ENCODE data around the gene GRM4. TPM values are rescaled to one million over a fixed set of nuclear protein-coding genes. Genes with fewer than 3 reads are reported as not detected.

Gene GRM4
- total and polyA plus RNA-seq, 9 of the 15 experiments (the other 6 are each of a cell fraction or from before 2014, with no cell fraction given) = 0.18 TPM; not detected in 8

- Histone ChIP-seq H3K27ac (ENCODE audit: extremely low read depth, low read depth, low read length) (no peak overlapping the region), H3K27me3 (ENCODE audit: control insufficient read depth in 2 of 2, insufficient read depth in 2 of 2, low read length in 2 of 2) (peaks cover 20 to 24% of the 10 kb centered on the region in 2 experiments), H3K36me3 (ENCODE audit: control insufficient read depth, insufficient read depth, low read length) (no peaks in the 10 kb centered on the region), H4K20me1 (replicated peaks; ENCODE audit: control insufficient read depth, insufficient read depth, low read length) (peaks cover 4% of the 10 kb centered on the region; the same call in 1 of the 2 replicates), H3K9me3 (replicated peaks; ENCODE audit: control insufficient read depth, insufficient read depth, low read depth, low read length) (no peaks in the 10 kb centered on the region), H3K4me2 (ENCODE audit: insufficient read depth, low read length) (no peak overlapping the region), H3K4me1 (replicated peaks in 1 of 2; ENCODE audit: control insufficient read depth in 2 of 2, insufficient read depth in 2 of 2, low read length in 2 of 2) (peaks cover 0 to 3% of the 10 kb centered on the region in 2 experiments; a peak in 1 of 5 replicates), H3K4me3 (no peak overlapping the region), H3K79me2 (ENCODE audit: control insufficient read depth, insufficient read depth, low read length) (no peaks in the 10 kb centered on the region), H2AFZ (ENCODE audit: low read depth, low read length) (no peak overlapping the region), H3K9me1 (ENCODE audit: control insufficient read depth, insufficient read depth, low read length) (no peaks in the 10 kb centered on the region), H3K9ac (ENCODE audit: insufficient read depth in 1 of 2, low read depth in 2 of 2, low read length in 2 of 2) (no peak overlapping the region)
- ChIA-PET CTCF (ENCODE audit: low intra/inter-chr PET ratio) (no interaction called here), POLR2A (interaction anchor here (0.8 to 1.2 kb wide), 2 partner anchors 8 to 11 kb away, joined by 4 read pairs; no protein-coding TSS in a partner anchor)
- no TSS peak for BruUV-seq (replicated peaks)
- intact Hi-C loops (cut with micrococcal nuclease) (loop anchor here (10.0 kb wide), 1 partner anchor 183 kb away; no protein-coding TSS in a partner anchor), in situ Hi-C loops (cut with MboI) (no loop called here)
- DNase-seq (ENCODE audit: extremely low read depth in 1 of 4, low spot score in 3 of 4) = no peak
- 0% methylated on average over 4 of the region's 4 CpGs for WGBS (ENCODE audit: insufficient coverage, low coverage, missing lambda C conversion rate)
- FAIRE-seq = peak; percentile 19
- no peak for ATAC-seq
- TF ChIP-seq CBFB (CRISPR knock-in tag; IDR thresholded peaks at IDR 0.05) (no peak), SETDB1 (IDR thresholded peaks at IDR 0.05; ENCODE audit: low read length) (no peak), ZNF175 (CRISPR knock-in tag; IDR thresholded peaks at IDR 0.05; ENCODE audit: low read depth) (no peak), ZNF740 (CRISPR knock-in tag; IDR thresholded peaks at IDR 0.05) (no peak), ZNF740 (tag; IDR thresholded peaks at IDR 0.05) (no peak), TSC22D4 (tag; IDR thresholded peaks at IDR 0.05) (no peak), MGA (IDR thresholded peaks at IDR 0.05) (0 out of 2 replicates have a peak, but pooled peaks have one; percentile 17), EP300 (IDR thresholded peaks at IDR 0.05; ENCODE audit: low read length) (no peak), COPS2 (conservative IDR thresholded peaks at IDR 0.05) (no peak)
- TF ChIP-seq, protein P1, sequence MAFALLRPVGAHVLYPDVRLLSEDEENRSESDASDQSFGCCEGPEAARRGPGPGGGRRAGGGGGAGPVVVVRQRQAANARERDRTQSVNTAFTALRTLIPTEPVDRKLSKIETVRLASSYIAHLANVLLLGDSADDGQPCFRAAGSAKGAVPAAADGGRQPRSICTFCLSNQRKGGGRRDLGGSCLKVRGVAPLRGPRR (CRISPR knock-in tag; IDR thresholded peaks at IDR 0.05) = no peak
These were observed 174.3 kb downstream of the GRM4 start for GRCh38 chr6:33971580-33971979.
